Prostate gland (tissue), 2 donors: ENCODE data around the gene OTULIN.

ENCODE experiments used
- POLR2A ChIP-seq: fragments of 450-650 bp; IDR thresholded peaks from one replicate; pipeline ENCODE4 v1.6.1; 2016; ENCODE audit warnings: antibody characterized with exemption, mild to moderate bottlenecking
- POLR2AphosphoS5 ChIP-seq: sonication (generic); formaldehyde crosslinking; IDR thresholded peaks from one replicate; pipeline ENCODE4 v1.6.1; 2017; ENCODE audit warnings: antibody characterized with exemption
- TF ChIP-seq, protein P1 (sequence below), 4 experiments: fragments of 200-600 bp in 2 of 4; fragments of 450-650 bp in 2 of 4; sonication (generic) in 2 of 4; IDR thresholded peaks; 1 replicate in 3 of 4; 2 replicates in 1 of 4; pipeline ENCODE4 v1.5.1; 2016 to 2019; ENCODE audit warnings: antibody characterized with exemption in 4 of 4, mild to moderate bottlenecking in 2 of 4, moderate library complexity in 2 of 4

DNA sequence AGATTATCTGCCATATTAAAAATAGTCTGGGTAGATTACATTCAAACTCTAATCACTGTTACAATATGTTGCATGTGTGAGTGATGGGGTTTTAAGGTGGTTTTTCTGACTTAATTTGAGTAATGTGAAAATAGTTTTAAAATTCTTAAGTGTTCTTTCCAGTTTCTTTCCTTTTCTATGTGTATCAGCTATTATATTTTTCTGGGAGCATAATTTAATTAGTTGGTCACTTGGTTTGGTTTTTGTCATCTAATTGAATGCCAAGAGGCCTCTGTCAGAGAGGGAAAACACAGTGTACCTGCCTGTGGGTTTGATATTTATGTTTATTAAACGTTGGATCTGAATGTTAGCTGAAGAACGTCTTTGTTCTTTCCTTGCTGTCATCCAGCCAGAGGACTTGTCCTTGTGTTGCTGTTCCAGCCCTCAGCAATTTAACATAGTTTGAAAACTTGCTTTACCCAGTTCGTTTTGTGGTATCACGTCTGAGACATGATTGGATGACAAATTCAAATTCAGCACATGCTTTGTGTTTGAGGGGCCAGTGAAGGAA lies 19.5 kb downstream of the OTULIN start:
- TF ChIP-seq, protein P1, sequence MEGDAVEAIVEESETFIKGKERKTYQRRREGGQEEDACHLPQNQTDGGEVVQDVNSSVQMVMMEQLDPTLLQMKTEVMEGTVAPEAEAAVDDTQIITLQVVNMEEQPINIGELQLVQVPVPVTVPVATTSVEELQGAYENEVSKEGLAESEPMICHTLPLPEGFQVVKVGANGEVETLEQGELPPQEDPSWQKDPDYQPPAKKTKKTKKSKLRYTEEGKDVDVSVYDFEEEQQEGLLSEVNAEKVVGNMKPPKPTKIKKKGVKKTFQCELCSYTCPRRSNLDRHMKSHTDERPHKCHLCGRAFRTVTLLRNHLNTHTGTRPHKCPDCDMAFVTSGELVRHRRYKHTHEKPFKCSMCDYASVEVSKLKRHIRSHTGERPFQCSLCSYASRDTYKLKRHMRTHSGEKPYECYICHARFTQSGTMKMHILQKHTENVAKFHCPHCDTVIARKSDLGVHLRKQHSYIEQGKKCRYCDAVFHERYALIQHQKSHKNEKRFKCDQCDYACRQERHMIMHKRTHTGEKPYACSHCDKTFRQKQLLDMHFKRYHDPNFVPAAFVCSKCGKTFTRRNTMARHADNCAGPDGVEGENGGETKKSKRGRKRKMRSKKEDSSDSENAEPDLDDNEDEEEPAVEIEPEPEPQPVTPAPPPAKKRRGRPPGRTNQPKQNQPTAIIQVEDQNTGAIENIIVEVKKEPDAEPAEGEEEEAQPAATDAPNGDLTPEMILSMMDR (IDR thresholded peaks at IDR 0.05) = no peak
- TF ChIP-seq POLR2A = no peak
- peak; percentile 88 for TF ChIP-seq POLR2AphosphoS5
